Nephron progenitor cell (in vitro differentiated cells): Measurements from ENCODE around the gene CORO2A.
"Not testable (repeated sequence)": the region's sequence is repeated elsewhere in the genome, so short reads cannot be mapped to it uniquely, and the experiment has no call there.

ENCODE experiments used
- DNase-seq: peaks from one replicate; pipeline ENCODE4 v3.0.0; 2021
- H3K27ac Mint-ChIP-seq: 2 replicates; pipeline ENCODE4 v1.8.0; 2021; ENCODE audit warnings: mild to moderate bottlenecking, moderate library complexity, mixed read lengths
- H3K27me3 Mint-ChIP-seq: 2 replicates; pipeline ENCODE4 v1.8.0; 2021; ENCODE audit warnings: mild to moderate bottlenecking, low read depth, mixed read lengths; ENCODE audit not compliant: poor library complexity
- H3K36me3 Mint-ChIP-seq: 2 replicates; pipeline ENCODE4 v1.8.0; 2021; ENCODE audit warnings: low read depth, mixed read lengths
- H3K4me1 Mint-ChIP-seq: 2 replicates; pipeline ENCODE4 v1.8.0; 2021; ENCODE audit warnings: mixed read lengths
- H3K4me3 Mint-ChIP-seq: 2 replicates; pipeline ENCODE4 v1.8.0; 2021; ENCODE audit warnings: mild to moderate bottlenecking, moderate library complexity, mixed read lengths
- H3K9me3 Mint-ChIP-seq: 2 replicates; pipeline ENCODE4 v1.8.0; 2021; ENCODE audit warnings: mild to moderate bottlenecking, moderate library complexity, mixed read lengths
- CTCF ChIP-seq: fragments of 200-600 bp; sonication (generic); IDR thresholded peaks from 2 replicates; pipeline ENCODE4 v1.5.0; 2021; ENCODE audit warnings: antibody characterized with exemption

Gene CORO2A

GRCh38 chr9:98094316-98094715 is 98.1 kb downstream of the CORO2A start:
- Mint-ChIP-seq H3K27ac (peak overlapping the region; percentile 70), H3K36me3 (no peaks in the 10 kb centered on the region), H3K27me3 (peaks cover 31% of the 10 kb centered on the region), H3K4me3 (no peak overlapping the region), H3K4me1 (peaks cover 11% of the 10 kb centered on the region), H3K9me3 (no peaks in the 10 kb centered on the region)
- no peak for TF ChIP-seq CTCF
- no peak for DNase-seq

GRCh38 chr9:98092613-98092931 is 99.9 kb downstream of the CORO2A start:
- TF ChIP-seq CTCF, result no peak
- H3K27me3 Mint-ChIP-seq, result peaks cover 41% of the 10 kb centered on the region
- peak overlapping the region; percentile 2 for H3K4me3 Mint-ChIP-seq
- no peaks in the 10 kb centered on the region for H3K36me3 Mint-ChIP-seq
- DNase-seq, result no peak
- no peaks in the 10 kb centered on the region for H3K9me3 Mint-ChIP-seq
- peaks cover 11% of the 10 kb centered on the region for H3K4me1 Mint-ChIP-seq
- H3K27ac Mint-ChIP-seq, result no peak overlapping the region

GRCh38 chr9:98091735-98092612 is 100.5 kb downstream of the CORO2A start:
- H3K27me3 Mint-ChIP-seq, result peaks cover 35% of the 10 kb centered on the region
- no peak for DNase-seq
- no peak overlapping the region for H3K27ac Mint-ChIP-seq
- H3K4me3 Mint-ChIP-seq, result no peak overlapping the region
- H3K4me1 Mint-ChIP-seq, result peaks cover 11% of the 10 kb centered on the region
- no peaks in the 10 kb centered on the region for H3K9me3 Mint-ChIP-seq
- peaks cover 2% of the 10 kb centered on the region for H3K36me3 Mint-ChIP-seq
- TF ChIP-seq CTCF, result no peak

DNA sequence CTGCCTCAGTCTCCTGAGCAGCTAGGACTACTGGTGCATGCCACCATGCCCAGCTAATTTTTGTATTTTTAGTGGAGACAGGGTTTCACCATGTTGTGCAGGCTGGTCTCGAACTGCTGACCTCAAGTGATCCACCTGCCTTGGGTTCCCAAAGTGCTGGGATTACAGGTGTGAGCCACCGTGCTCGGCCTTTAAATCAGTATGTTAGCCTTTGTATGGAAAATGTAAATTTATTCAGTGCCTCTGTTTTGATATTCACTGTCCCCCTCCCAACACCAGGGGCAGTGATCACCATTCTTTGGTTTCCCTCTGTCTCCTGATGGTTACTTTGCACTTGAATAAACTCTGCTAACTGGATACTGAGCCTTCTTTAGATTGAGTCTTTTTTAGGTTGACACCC is 101.8 kb downstream of the CORO2A start:
- H3K4me3 Mint-ChIP-seq, H3K27ac Mint-ChIP-seq, H3K36me3 Mint-ChIP-seq, H3K9me3 Mint-ChIP-seq, DNase-seq: not testable (repeated sequence)
- Mint-ChIP-seq H3K27me3 (peaks cover 37% of the 10 kb centered on the region), H3K4me1 (peaks cover 22% of the 10 kb centered on the region)

GRCh38 chr9:98087420-98088354 is 104.8 kb downstream of the CORO2A start:
- peak; percentile 51 for DNase-seq
- peaks cover 28% of the 10 kb centered on the region for H3K27me3 Mint-ChIP-seq
- no peak overlapping the region for H3K27ac Mint-ChIP-seq
- no peak overlapping the region for H3K4me3 Mint-ChIP-seq
- H3K36me3 Mint-ChIP-seq, result peaks cover 17% of the 10 kb centered on the region
- TF ChIP-seq CTCF, result no peak
- H3K4me1 Mint-ChIP-seq, result peaks cover 20% of the 10 kb centered on the region
- no peaks in the 10 kb centered on the region for H3K9me3 Mint-ChIP-seq

- Mint-ChIP-seq H3K36me3 (peaks cover 17% of the 10 kb centered on the region), H3K9me3 (no peaks in the 10 kb centered on the region), H3K27ac (no peak overlapping the region), H3K4me1 (peaks cover 12% of the 10 kb centered on the region), H3K27me3 (peaks cover 24% of the 10 kb centered on the region), H3K4me3 (peak overlapping the region; percentile 11)
- DNase-seq, result no peak
- no peak for TF ChIP-seq CTCF
Measured at GRCh38 chr9:98086461-98086860, 106.0 kb downstream of the CORO2A start.
